Endometrium (tissue), 2 donors: ENCODE data around the gene TMEFF1.

Experiments used
- FAIRE-seq: peaks from 2 replicates; lab custom pipeline; 2012; peaks lifted over from hg19 to GRCh38; lab: Jason Lieb, UNC
- donor health status: control.
- donor health status: control.

Gene TMEFF1

DNA sequence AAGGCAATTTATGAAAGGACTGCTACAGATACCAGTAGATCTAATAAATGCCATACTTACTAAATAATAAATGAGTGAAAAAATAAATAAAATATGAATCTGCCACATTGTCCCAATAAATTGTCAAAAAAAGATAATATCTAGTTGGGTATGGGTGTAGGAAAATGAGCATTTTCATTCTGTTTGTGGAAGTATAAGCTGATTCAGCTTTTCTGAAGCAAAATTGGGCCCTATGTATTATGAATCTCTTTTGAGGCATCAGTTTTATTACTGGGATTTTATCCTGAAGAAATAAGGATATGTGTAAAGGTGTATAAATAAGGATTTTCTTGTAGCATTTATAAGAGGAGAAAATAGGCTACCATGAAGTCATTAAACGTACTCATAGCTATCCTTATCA, 151.0 kb downstream of the TMEFF1 start:
- no peak for FAIRE-seq

DNA sequence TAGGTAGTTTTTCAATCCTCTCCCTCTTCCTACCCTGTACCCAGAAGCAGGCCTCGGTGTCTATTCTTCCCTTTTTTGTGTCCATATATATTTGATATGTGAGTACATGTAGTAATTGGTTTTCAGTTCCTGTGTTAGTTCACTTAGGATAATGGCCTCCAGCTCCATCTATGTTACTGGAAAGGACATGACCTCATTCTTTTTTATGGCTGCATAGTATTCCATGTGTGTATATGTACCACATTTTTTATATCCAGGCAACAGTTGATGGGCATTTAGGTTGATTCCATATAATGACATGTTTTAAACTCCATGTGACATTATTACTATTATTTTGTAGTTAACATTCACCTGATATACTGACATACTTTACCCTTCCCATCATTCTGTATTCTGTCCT, 154.0 kb downstream of the TMEFF1 start:
- no peak for FAIRE-seq
